Fibroblast of upper back skin (primary cell): Measurements from ENCODE around the gene HIVEP3.

ENCODE experiments used
- DNase-seq: peaks from one replicate; pipeline ENCODE4 v3.0.0-alpha.2; 2013

HIVEP3 gene

DNA sequence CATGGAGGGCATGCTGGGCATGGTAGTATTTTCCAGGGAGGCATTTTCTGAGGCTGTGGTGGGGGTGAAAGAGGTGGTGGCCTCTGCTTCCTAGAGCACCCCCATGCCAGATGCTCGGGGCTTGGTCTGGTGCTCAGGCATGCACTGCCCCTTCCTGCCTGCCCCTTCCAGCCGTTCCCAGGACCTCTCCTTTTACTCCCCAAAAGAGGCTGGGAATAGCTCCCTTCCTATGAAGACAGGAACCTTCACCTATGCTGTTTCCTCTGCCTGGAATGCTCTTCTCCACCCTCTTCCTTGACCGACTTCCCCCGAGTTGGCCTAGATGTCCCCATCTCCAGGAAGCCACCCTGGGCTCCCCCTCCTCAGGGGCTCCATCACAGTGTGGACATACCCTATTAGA, 443.4 kb downstream of the HIVEP3 start:
- no peak for DNase-seq

DNA sequence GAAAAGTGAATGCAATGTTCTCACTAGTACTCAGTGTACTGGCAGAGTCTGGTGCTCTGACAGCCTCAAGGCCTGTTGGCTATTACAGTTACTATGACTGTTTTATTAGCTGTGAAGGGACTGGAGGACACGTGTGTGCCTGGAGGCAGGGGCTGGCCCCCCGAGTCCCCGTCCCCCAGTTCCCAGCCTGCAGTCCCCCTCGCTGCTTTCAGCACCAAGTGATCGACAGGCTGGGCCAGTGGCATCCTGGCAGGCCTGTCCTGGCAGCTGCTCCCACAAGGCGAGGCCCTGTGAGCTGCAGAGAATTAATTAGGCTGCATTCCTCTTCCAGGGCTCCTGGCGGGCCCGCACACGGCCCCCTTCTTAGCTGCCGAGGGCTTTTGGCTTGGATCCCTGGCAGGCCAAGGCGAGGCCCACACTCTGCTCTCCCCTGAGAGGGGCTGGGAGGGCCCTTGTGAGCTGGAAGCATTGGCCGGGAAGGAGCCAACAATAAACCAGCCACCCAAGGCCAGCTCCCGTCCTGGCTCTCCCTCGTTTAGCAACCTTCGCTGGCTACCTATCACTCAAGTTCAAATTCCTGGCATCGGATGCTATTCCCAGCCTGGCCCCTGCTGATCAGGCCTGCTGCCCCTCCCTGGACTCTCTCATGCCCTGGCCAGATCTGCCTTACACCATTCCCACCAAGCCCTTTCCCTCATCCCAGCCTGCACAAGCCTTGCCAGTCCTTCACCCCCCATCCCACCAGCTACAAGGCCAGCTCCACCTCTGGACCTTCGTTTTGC, 444.0 kb downstream of the HIVEP3 start:
- DNase-seq = no peak

DNA sequence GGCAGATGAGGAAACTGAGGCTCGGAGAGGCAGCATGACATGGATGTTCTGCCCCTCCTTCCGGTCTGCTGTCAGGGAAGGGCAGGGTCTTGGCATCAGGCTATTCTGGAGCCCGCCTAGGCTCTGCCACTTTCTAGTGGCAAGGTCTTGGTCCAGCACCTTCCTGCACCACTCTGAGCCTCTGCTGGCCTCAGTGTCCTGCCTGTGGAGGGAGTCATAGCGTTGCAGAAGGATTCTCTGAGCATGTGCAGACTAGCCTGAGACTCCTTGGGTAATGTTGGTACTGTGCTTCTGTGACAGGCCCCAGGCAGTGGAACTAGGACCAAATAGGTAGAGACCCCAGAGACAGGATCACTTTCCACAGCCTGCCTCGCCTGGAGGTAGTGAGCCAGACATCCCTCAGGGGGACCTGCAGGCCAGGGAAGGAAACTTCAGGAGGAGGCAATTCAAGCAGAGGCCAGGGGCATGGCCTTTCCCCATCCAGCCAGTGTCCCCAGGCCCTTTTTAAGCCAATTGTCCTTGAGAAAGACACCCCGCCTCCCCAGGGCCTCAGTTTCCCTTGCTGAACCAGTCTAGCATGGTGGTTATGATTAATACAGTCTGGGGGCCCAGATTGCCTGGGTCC, 444.9 kb downstream of the HIVEP3 start:
- DNase-seq = no peak

DNA sequence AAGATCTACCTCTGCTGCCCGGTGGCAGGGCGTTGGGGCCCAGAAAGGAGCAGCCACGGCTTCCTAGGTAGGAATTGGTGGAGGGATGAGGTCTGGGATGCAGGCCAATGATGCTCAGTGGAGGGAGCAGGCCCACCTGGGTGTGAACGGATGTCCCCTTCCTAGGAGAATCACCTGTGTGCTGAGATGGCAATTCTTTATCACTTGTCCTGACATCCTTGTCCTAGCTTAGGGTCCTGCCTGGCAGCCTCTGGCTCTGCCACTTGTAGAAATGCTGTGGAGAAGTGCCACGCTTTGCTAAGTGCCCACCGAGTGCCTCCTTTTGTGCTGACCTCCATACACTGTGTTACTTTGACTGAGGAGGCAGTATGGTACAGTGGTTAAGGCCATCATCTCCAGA, 447.1 kb downstream of the HIVEP3 start:
- no peak for DNase-seq

DNA sequence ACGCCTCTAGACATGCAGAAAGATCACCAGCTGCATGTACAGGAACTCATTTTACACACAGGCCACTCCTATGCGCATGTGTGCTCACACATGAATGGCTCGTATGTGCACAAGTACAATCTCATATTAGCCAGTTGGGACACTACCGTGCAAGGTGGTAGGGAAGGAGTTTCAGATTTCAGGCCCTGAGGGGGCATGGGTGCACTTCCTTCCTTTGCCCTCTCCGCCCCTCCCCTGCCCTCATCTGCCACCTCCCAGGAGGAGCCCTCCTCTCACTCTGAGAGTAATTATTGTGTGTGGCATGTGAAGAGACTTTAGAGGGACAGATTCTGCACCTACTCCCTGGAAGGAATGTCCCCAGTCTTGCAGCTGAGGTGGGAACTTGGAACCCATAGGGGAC, 449.0 kb downstream of the HIVEP3 start:
- DNase-seq = no peak

DNA sequence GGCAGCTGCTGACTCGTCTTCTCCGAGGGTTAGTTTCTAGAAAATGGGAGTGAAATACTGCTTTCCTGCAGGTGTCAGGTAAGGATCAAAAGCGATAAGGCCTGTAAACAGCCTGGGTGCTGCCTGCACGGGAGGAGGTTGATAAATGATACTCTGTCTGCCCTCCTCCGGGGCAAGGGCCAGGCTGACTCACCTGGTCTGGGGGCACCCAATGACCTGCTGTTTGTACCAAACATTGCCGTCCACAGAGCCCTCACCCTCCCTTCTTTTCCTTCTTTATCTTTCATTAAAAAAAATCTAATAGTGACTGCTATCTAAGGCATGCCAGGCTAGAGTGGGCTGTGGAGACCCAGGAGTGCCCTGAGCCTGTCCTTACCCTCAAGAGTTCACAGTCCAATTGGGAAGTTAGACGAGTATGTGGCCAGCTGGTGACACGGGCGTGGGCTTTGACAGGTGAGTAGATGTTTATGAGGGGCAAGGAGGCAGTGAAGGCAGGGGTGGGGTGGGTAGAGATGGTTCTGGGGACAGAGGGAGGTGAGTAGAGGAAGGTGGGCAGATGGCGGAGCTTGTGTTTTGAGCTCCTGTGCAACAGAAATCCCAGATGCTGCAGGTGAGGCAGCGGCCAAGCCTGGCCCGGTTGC, 450.5 kb downstream of the HIVEP3 start:
- DNase-seq = no peak

DNA sequence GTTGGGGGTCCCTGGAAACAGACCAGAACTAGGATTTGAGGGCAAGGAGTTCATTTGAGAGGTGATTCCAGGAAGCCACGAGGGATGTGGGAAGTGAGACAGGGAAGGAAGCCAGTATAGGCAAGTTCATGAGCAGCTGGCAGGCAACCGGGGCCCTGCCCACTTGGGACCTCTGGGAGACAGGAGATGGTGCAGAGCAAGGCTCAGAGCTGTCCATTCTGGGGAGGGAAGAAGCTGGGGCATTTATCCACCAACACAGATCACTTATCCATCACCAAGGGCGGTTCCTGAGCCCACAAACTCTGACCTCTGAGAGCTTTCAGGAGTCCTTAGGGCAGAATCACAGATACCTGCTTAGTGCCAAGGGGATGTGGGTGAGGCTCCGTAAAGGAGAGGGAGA, 451.0 kb downstream of the HIVEP3 start:
- DNase-seq = no peak

DNA sequence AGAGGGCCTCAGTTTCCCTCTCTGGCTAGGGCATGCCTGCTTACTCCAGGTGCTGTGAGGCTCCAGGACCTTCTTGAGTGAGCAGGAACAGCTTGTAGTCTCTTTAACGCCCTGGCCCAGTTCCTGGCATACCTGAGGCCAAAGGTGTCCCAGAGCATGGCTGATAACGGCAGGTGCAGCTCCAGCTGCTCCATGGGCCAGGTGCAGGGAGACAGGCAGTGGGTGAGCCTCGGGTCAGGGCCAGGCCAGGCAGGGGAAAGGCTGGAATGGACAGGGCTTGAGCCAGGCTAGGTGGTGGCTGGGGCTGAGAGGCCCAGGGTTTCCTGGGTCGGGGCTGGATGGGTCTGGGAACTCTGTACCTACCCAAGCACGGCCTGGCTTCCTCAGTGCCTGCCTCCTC, 452.6 kb downstream of the HIVEP3 start:
- no peak for DNase-seq

DNA sequence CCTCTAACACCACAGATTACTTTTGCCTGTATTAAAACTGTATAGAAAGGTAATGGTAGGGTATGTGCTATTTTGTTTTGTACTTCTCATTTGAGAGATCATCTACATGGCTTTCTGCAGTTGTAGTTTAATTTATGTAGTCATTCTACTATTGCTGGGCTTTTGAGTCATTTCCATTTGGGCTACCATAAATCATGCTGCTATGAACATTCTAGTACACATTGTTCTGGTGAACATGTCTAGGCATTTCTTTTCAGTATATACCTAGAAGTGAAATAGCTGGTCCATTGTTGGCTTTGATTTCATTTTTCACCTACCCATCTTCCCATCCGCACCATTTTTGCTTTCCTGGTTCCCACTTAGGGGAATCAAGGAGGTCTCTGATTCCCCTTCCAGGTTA, 453.0 kb downstream of the HIVEP3 start:
- DNase-seq = no peak

DNA sequence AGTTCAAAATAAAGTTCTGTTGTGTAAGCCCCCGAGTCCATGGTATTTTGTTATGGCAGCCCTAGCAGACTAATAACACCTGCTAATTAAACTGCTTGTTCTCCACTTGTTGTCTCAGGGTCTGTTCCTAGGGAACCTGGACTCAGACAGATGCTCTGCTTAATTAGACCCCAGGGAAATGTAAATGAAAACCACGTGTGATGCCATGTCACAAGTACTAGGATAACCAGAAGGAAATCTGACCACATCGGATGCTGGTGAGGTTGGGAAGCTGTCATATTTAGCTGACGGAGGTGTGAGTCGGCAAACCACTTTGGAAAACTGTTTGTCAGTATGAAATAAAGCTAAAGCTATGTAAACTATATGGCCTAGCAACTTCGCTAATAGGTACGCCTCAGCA, 453.8 kb downstream of the HIVEP3 start:
- DNase-seq = peak; percentile 32

DNA sequence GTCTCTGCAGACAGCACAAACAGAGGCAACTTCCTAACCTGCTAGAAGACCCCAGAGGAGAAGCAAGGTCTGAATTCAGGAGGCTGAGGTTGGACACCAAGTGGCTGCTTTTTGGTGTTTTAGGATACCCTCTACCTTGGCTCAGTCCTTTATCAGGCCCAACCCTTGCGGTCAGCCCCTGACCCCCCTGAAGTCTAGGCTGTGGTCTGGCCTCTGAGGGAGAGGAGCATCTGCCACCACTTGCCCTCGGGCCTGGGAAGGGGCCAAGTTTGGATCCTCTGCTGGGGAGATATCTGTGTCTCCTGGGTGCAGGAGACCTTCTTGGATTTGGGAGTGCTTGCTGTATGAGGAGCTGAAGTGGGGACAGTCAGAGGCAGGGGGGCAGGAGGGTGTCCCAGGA, 455.2 kb downstream of the HIVEP3 start:
- no peak for DNase-seq

DNA sequence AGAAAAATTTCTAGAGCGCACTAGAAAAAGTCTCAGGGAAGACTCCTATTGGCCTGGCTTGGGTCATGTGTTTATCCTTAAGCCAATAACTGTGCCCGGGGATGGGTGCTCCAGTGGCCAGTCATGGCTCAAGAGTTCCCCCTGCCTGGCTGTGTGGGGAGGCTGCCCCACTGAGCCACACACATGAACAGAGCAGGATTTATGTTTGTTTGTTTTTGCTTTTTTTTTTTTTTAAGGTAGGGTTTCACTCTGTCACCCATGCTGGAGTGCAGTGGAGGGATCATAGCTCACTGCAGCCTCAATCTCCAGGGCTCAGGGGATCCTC, 456.1 kb downstream of the HIVEP3 start:
- DNase-seq = no peak

DNA sequence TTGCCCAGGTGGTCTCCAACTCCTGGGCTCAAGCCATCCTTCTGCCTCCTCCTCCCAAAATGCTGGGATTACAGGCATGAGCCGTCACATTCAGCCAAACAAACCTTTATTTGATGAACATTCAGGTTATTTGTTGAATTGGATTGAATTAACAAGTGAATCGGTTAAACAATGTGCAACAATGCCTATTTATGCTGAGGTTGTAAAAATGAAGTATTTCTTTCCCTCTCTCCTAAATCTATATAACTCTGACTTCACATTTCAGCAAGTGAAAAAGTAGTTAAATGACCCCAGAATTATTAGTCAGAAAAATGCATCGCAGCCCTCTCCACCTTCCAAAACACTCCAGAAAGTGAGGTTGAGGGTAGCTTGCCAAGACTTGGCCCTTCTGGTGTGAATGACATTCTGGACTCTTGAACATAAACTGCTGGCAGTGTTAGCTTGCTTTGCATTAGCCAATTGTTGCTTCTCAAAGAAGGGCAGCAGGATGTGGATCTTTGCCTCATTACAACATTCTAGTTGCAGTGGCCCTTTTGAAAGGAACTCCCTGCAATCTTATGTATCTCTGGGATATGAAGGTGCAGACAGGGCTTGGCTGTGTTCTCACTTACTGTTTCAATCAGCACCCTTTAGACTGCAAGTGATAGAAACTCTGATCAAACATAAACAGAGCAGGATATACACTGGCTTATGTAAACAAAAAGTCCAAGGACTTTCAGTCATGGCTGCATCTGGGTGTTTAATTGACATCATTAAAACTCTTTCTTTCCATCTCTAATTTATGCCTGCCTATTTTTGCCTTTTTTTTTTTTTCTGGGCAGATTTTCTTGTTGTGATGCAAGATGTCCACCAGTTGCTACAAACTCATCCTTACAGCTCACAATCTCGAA, 456.7 kb downstream of the HIVEP3 start:
- DNase-seq = peak; percentile 39

DNA sequence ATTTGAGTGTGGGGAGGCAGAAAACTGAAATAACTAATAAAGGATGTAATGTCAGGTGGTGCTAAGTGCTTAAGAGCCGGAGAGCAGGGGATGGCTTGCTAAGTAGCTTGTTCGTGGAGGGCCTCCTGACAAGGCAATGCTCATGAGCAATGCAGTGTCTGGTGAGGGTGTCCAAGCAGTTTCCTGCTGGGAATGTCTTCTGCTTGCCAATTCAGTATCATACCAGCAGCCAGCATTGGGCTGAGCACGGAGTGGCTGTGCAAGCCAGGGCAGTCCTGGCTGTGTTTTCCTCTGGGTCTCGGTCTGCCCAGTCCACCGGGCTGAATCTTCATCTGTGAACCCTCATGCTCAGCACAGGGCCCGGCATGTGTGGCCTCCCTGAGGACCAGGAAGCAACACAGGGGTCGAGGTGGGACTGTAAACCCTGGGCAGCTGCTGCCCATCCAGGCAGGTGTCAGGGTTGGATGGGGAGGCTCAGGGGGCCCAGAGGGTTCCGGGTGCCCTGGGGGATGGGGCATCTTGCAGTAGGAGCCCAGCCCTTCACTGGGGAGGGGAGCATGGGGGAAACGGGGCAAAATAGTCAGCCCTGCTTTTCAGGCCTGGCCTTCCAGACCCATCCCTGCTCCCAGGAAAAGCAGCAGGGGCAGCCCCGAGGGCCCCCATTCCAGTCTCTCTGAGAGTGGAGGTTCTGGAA, 461.7 kb downstream of the HIVEP3 start:
- DNase-seq = no peak
